Sigmoid colon (tissue), 4 donors: Measurements from ENCODE around the gene ZNF837.

ENCODE experiments used
- CTCF ChIP-seq, 4 experiments: fragments of 450-650 bp in 3 of 4; fragments of 200-600 bp in 1 of 4; IDR thresholded peaks; one replicate each; pipeline ENCODE4 v1.5.1; 2016 to 2019; ENCODE audit warnings: antibody characterized with exemption in 4 of 4, mild to moderate bottlenecking in 3 of 4, moderate library complexity in 2 of 4
- EP300 ChIP-seq, 4 donors: sonication (generic); formaldehyde crosslinking; IDR thresholded peaks; one replicate each; pipeline ENCODE4 v1.6.1; 2017; ENCODE audit warnings: antibody characterized with exemption in 4 of 4
- POLR2A ChIP-seq, 2 donors: fragments of 450-650 bp; IDR thresholded peaks; one replicate each; pipeline ENCODE4 v1.6.1; 2016; ENCODE audit warnings: antibody characterized with exemption in 2 of 2, mild to moderate bottlenecking in 2 of 2, moderate library complexity in 2 of 2
- POLR2AphosphoS5 ChIP-seq, 4 donors: sonication (generic); formaldehyde crosslinking; IDR thresholded peaks; one replicate each; pipeline ENCODE4 v1.6.1; 2017; ENCODE audit warnings: antibody characterized with exemption in 4 of 4

- TF ChIP-seq EP300 (IDR thresholded peaks at IDR 0.05), result no peak
- no peak for TF ChIP-seq CTCF (IDR thresholded peaks at IDR 0.05)
- no peak for TF ChIP-seq POLR2A (IDR thresholded peaks at IDR 0.05)
- no peak for TF ChIP-seq POLR2AphosphoS5 (IDR thresholded peaks at IDR 0.05)
These were observed 5.2 kb upstream of the ZNF837 start for GRCh38 chr19:58385891-58386575.
